IPS-18c (cell line): ENCODE results near the gene LTF.
"Not testable (repeated sequence)": the region's sequence is repeated elsewhere in the genome, so short reads cannot be mapped to it uniquely, and the experiment has no call there.

ENCODE experiments used
- H3K4me3 ChIP-seq: 2 replicates; pipeline ENCODE4 v1.7.0; 2013; ENCODE audit warnings: low read depth, mild to moderate bottlenecking, low read length, moderate library complexity; ENCODE audit not compliant: insufficient read depth
- H3K9me3 ChIP-seq: one replicate; pipeline ENCODE4 v1.6.1; 2013; ENCODE audit warnings: mild to moderate bottlenecking, low read length, moderate library complexity; ENCODE audit not compliant: control insufficient read depth, insufficient read depth

Gene LTF

DNA sequence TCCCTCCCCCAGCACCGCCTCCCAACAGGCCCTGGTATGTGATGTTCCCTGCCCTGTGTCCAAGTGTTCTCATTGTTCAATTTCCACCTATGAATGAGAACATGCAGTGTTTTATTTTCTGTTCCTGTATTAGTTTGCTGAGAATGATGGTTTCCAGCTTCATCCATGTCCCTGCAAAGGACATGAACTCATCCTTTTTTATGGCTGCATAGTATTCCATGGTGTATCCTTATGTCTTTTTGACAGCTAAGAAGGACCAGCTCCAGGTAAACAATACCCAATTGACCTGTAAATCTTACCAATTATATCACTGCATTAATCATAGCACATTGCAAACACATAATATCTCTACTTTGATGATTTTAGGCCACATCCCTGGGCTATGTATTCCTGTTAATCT, 33.8 kb downstream of the LTF start:
- not testable (repeated sequence) for H3K9me3 ChIP-seq, H3K4me3 ChIP-seq

DNA sequence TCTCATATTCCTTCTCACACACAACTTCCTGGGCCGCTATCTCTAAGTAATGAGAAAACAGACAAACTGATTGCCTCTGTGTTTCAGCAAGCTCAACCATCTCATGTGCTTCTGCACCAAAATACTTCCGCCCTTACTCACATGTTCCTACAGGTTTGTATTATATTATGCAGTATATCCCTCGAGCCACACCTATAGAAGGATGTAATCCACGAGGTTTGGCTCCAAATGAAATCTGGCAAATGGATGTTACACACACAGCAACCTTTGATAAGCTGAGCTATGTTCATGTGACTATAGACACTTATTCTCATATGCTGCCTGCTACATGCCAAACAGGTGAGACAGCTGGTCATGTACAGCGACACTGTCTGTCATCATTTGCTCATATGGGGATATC, 35.0 kb downstream of the LTF start:
- no peak overlapping the region for H3K4me3 ChIP-seq
- peaks cover 5% of the 10 kb centered on the region for H3K9me3 ChIP-seq

DNA sequence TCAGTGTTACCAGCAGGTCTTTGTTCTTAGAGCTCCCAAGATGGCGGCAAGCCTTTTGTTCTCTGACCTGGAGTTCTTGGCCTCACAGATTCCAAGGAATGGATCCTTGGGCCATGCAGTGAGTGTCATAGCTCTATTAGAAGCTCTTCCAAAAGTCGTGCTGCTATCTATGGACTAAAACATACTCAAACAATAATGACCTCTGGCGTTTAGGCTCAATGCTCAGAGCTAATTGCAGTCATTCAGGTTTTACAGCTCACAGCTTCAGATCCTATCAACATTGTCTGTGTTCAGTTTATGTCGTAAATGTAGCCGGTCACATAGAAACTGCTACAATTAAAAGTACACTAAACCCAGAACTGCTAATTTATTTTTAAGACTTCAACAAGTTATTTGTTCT, 35.5 kb downstream of the LTF start:
- peaks cover 5% of the 10 kb centered on the region for H3K9me3 ChIP-seq
- no peak overlapping the region for H3K4me3 ChIP-seq

DNA sequence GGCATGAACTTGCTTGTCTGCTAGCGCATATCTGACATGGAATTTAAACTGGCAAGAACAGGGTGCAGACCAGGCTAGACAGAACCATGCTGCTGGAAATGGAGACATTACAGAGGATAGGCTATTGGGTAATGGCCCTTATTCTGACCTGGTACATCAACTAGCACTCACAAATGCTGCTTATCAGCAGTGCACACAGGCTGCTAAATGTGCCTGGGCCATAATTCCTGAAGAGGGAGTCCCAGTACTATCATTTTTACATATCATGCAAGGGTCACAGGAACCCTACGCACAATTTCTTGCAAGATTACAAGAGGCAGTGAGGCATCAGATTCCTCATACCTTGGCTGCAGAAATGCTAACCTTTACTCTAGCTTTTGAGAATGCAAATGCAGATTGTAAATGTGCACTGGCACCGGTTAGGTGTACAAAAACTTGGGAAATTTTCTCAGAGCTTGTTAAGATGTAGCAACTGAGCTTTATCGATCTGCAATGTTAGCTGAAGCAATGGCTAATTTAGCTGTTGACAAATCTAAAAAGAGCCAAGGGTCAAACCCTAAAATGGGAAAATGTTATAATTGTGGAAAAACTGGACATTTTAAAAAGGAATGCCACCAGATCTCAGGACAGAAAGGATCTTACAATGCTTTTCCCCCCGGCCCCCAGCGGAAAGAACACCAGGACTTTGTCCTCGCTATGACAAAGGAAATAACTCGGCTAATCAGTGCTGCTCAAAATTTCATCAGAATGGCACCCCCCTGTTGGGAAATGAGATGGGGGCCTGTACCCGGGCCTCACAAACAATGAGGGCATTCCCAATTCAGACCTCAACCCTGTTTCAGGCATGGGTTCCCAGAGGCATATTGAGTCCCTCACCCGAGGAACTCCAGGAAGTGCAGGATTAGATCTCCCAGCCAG, 36.5 kb downstream of the LTF start:
- H3K4me3 ChIP-seq = no peak overlapping the region

DNA sequence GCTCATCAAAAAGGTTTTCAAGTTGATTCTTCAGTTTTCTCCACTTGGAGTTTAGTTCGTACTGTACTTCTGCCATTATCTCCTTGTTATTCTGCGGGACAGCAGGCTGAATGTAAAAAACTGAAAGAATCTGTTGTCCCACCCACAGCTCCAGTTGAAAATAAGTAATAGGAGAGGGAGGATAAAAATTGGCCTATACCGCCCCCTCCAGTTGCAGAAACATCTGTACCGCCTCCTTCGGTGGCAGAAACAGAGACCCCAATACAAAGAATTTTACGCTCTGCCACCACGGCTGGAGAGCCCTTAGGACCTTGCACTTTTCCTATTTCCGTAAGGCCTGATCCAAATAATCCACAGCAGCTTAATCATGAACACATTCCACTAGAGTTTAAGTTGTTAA, 37.3 kb downstream of the LTF start:
- not testable (repeated sequence) for H3K4me3 ChIP-seq, H3K9me3 ChIP-seq

More for the DNA sequence above, 36.5 kb downstream of the LTF start:
- peaks cover 5% of the 10 kb centered on the region for H3K9me3 ChIP-seq

DNA sequence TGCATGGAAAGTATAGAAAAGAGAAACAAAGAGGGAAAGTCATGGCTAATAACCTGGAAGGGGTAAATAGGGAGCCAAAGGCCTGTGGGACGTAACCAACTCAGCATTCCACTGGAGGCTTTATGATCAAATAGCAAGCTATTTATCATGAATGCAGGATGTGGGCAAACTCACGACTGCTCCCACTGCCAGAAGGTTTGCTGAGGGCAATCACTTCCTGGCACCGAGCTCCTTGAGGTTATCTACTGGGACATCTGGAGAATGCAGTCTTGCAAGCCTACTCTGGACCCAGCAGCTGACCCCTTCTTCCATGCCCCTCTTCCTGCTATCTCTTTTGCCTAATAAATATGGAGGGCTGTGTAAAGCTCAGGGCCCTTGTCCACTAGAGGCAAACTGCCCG, 38.2 kb downstream of the LTF start:
- H3K9me3 ChIP-seq, H3K4me3 ChIP-seq: not testable (repeated sequence)

DNA sequence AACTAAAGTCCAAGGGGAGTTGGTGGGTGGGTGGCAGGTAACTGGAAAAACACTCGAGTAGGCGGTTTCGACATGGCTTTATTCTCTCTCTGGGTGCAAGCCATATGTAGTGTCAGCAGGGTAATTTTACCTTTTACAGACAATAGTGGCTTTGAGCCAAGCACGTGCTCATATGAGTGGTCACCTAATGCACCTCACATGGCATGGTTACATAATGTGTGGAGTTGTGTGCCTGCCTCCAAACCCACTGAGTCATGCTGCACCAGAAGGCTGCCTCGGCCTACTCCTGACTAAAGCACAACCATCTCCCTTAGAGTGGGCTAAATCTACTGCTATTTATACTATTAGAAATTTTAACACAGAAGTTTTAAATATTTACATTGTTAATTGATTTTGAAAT, 41.1 kb downstream of the LTF start:
- H3K9me3 ChIP-seq = no peaks in the 10 kb centered on the region
- no peak overlapping the region for H3K4me3 ChIP-seq

DNA sequence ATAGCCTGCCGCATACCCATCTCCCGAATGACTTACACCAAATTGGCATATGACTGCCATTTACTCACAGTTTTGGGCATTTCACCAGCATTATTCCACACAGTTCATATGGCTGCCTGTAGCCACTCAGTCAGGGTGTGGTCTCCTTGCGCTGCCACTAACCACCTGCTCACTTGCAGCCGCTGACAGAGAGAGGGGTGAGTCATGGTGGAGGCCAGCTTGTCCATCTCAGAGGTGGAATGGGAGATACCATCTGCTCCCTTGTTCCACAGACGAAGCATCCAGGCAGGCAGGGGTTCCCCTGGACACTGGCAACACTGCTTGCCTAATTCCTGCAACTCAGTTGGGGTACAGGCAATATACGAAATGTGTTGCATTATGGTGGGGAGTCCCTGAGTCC, 42.1 kb downstream of the LTF start:
- Histone ChIP-seq H3K4me3 (no peak overlapping the region), H3K9me3 (no peaks in the 10 kb centered on the region)

DNA sequence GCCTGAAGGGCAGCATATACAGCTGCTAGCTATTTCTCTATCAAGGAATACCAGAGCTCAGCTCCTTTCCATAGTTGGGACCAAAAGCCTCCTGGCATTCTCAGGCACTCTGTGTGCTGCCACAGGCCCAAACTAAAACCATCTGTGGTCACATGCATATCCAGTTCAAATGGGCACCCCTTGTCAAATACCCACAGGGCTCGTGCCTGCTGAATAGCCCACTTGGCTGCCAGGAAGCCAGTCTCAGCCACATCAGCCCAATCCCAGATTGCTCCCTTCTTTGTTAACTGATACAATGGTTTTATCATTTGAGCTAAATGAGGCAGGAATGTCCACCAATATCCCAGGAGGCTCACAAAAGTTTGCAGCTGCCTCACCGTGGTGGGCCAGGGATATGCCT, 43.8 kb downstream of the LTF start:
- no peaks in the 10 kb centered on the region for H3K9me3 ChIP-seq
- no peak overlapping the region for H3K4me3 ChIP-seq

DNA sequence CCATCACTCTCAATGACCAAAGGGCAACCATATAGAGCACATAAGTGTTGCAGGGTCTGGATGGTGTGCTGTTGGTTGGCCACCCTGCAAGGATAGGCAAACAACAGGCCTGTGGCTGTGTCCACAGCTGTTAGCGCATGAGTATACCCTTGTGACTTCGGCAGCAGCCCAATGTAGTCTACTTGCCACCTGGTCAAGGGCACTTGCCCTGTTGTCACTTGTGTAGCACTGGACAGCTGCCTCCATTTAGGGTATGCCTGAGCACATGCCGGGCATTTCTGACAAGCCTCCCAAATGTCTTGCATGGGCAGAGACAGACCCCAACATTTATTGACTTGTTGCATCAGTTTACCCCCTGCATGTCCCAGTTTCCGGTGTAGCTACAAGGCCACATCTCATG, 44.9 kb downstream of the LTF start:
- H3K9me3 ChIP-seq = no peaks in the 10 kb centered on the region
- no peak overlapping the region for H3K4me3 ChIP-seq

DNA sequence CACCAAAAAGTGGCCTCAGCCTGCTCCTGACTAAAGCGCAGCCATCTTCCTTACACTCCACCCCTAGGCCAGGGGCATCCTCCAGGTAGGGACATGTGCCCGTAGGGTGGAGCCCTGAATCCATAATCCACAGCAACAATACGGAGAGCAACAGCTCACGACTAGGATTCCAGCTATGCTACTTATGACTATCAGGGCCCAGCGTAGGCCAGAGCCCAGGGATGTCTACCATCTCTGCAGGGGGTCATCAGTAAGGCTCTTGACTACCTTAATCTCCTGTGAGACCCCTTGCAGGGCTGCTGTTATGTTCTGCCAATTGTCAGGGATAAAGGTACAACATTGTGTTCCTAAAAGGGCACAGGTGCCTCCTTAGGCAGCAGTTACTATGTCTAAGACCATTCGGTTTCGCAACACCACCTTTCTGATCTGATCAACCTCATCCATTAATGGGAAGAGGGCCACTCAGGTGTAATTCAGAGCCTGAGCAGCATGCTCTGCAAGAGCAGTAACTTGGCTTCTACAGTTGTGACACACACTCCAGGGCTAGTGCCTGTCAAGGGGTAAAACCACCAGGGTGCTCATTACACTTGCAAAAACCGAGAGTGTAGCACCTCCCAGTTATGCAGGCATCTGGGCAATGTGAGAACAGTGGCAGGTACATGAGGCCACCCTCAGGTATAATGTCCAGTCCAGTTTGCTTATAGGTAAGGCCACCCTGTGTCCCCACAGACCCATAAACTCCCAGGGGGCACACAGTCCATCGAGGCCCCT, 46.7 kb downstream of the LTF start:
- H3K9me3 ChIP-seq = no peaks in the 10 kb centered on the region

DNA sequence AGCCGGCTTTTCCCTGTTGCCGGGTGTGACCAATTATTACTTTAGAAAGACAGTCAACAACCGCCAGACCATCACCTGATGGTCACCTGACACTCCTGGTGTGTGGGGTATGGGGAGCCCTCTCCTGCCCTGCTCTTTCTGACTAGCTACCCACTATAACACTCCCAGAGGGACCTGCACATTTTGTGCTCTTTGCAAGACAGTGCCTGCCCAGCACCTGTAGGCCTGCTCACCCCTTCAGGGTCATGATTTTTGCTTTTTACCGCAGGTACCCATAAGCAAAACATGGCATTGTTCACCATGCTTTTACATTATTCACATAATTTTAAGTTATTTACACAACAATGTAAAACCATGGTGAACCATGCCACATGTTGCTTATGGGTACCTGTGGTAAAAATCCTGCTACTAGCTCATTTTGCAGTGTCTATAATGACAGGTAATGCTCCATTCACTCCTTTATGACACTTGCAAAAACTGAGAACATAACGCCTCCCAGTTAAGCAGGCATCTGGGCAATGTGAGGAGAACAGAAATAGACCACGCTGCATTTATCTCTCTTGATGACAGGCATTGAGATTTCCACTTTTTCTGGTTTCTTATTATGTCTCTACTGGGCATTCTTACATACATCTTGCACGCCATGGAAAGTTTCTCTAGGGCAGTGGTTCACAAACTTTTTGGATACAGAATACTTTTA, 47.7 kb downstream of the LTF start:
- Histone ChIP-seq H3K4me3 (no peak overlapping the region), H3K9me3 (no peaks in the 10 kb centered on the region)

More for the DNA sequence above, 46.7 kb downstream of the LTF start:
- H3K4me3 ChIP-seq = no peak overlapping the region

DNA sequence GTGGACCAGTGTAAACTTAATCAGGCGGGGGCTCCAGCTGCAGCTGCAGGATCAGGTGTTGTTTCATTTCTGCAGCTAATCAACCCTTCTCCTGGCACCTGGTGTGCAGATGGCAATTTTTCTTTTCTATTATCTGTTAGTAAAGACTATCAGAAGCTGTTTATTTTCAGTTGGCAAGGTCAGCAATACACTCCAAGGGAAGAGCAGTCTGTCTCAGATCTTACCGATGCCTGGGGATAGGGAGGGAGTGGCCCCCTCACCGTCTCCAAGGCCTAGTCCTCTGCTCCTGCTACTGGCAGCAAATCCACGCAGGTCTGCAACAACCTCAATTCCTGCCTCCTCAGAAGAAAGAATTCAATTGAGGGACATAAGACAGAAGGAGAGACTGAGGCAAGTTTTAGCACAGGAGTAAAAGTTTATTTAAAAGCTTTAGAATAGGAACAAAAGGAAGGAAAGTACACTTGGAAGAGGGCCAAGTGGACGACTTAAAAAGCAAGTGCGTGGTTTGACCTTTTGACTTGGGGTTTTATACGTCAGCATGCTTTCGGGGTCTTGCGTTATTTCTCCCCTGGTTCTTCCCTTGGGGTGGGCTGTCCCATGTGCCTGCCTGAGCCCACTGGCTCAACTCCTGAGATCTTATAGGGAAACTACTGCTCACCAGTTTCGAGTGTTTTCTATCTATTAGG, 48.4 kb downstream of the LTF start:
- Histone ChIP-seq H3K9me3 (no peaks in the 10 kb centered on the region), H3K4me3 (no peak overlapping the region)

DNA sequence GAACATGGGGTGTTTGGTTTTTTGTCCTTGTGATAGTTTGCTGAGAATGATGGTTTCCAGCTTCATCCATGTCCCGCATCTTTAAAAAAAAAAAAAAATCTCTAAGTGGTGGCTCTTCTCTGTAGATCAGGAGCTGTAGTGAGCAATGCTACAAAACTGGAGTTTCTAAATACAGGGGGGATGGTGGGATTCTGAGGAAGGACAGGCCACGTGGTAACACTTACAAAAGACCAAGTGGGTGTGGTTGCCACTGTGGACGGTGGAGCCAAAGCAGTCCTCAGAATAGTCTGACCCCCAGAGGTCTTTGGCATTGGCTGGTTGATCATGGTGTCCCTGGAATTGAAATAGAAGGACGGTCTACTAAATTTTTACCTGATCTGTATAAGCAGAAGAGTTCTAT, 50.0 kb downstream of the LTF start:
- Histone ChIP-seq H3K9me3 (no peaks in the 10 kb centered on the region), H3K4me3 (no peak overlapping the region)

DNA sequence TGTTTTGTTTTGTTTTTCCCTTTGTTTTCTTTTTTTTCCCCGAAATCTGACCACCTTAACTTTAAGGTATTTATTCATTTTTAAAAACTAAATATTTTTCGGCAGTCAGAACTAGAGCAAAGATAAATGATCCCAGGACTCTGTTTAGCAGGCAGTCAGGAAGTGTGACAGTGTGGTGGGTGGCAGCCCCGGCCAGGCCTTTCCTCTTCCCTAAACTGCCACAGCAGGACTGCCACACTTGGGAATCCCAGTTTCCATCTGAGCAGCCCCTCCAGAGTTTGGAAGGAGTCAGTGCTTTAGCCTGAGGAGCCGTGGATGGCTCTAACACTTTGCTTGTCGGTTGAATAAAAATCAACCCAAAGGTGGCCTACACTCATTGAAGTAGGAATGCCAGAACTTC, 50.8 kb downstream of the LTF start:
- H3K4me3 ChIP-seq = no peak overlapping the region

DNA sequence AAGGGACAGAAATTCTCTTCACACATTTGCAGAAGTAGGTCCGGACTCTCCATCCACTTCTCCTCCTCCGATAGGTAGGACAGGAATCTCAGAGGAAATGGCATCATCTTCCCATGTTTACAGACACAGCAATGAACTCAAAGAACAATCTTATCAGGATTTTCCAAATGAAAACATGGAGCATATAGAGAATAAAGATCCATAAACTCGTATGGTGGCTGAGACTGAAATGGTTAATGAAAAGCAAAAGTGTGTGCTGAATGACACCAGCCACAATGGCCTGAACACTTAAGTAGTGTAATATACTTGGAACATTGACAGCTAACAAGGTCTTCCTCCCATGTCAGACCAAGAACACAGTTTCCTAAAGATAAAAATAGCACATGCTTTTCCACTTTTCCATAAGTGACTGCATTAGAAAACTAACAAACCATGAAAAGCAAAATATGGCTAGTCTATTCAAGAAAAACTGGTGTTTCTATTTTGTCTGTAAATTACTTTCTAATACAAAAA, 51.9 kb downstream of the LTF start:
- Histone ChIP-seq H3K9me3 (no peaks in the 10 kb centered on the region), H3K4me3 (no peak overlapping the region)

More for the DNA sequence above, 50.8 kb downstream of the LTF start:
- no peaks in the 10 kb centered on the region for H3K9me3 ChIP-seq

DNA sequence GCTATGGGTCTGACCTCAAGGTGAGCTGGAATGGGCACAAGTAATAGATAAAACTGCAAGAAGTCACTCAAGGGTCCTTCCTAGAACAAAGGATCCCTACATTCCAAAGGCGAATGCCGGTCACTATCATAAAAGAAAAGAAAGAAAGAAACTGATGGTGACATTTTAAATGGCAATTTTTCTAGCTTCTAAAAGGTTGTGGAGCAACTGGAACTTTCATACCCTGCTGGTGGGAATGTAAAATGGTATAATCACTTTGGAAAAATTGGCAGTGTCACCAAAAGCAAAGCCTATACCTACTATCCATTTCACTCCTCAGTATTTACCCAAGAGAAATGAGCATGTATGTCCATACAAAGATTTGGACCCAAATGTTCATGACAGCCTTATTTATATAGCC, 53.4 kb downstream of the LTF start:
- no peaks in the 10 kb centered on the region for H3K9me3 ChIP-seq
- H3K4me3 ChIP-seq = no peak overlapping the region
